DOHH2 (cell line): ENCODE data around the gene LAIR2.
A peak's percentile ranks its signal among the peaks of the same experiment; 100 is the strongest.

Source experiments
- H3F3A ChIP-seq: fragments of 200-600 bp; sonication (generic), shearing (Covaris generic); 2 replicates; pipeline ENCODE4 v1.6.0; 2016; ENCODE audit warnings: antibody characterized with exemption, mild to moderate bottlenecking; ENCODE audit not compliant: control insufficient read depth, insufficient read depth
- H3K27ac ChIP-seq: fragments of 200-600 bp; sonication (generic); 2 replicates; pipeline ENCODE4 v1.5.1; 2014; ENCODE audit warnings: low read depth, mild to moderate bottlenecking, low read length, moderate library complexity
- H3K27me3 ChIP-seq: fragments of 200-600 bp; sonication (generic); 2 replicates; pipeline ENCODE4 v1.6.1; 2014; ENCODE audit warnings: mild to moderate bottlenecking, low read length, mixed read lengths; ENCODE audit not compliant: control insufficient read depth
- H3K36me3 ChIP-seq: fragments of 200-600 bp; sonication (generic); 2 replicates; pipeline ENCODE4 v1.6.1; 2014; ENCODE audit warnings: mild to moderate bottlenecking, low read length, moderate library complexity, mixed read lengths; ENCODE audit not compliant: control insufficient read depth
- H3K4me1 ChIP-seq: fragments of 200-600 bp; sonication (generic); 2 replicates; pipeline ENCODE4 v1.6.1; 2014; ENCODE audit warnings: mild to moderate bottlenecking, low read length, mixed read lengths; ENCODE audit not compliant: control insufficient read depth
- H3K4me2 ChIP-seq: fragments of 200-600 bp; sonication (generic); 2 replicates; pipeline ENCODE4 v1.6.0; 2014; ENCODE audit warnings: mild to moderate bottlenecking, low read length, moderate library complexity
- H3K4me3 ChIP-seq: fragments of 200-600 bp; sonication (generic); 2 replicates; pipeline ENCODE4 v1.5.1; 2014; ENCODE audit warnings: mild to moderate bottlenecking, low read length, mixed read lengths
- H3K79me2 ChIP-seq: fragments of 200-600 bp; sonication (generic); 2 replicates; pipeline ENCODE4 v1.6.1; 2014; ENCODE audit warnings: mild to moderate bottlenecking, low read length, mixed read lengths; ENCODE audit not compliant: control insufficient read depth
- H3K9me2 ChIP-seq: fragments of 200-600 bp; sonication (generic); replicated peaks from 2 replicates; pipeline ENCODE4 v1.6.1; 2014; ENCODE audit warnings: mild to moderate bottlenecking, low read length, mixed read lengths; ENCODE audit not compliant: control insufficient read depth
- H3K9me3 ChIP-seq: fragments of 200-600 bp; sonication (generic); 2 replicates; pipeline ENCODE4 v1.6.1; 2014; ENCODE audit warnings: antibody characterized with exemption, low read length, mixed read lengths; ENCODE audit not compliant: control insufficient read depth, insufficient read depth
- H4K20me1 ChIP-seq: fragments of 200-600 bp; sonication (generic); 2 replicates; pipeline ENCODE4 v1.6.0; 2014; ENCODE audit warnings: low read depth, mild to moderate bottlenecking, antibody characterized with exemption, low read length, moderate library complexity; ENCODE audit not compliant: control insufficient read depth, insufficient read depth
- EZH2phosphoT487 ChIP-seq: fragments of 200-600 bp; sonication (generic); IDR thresholded peaks from 2 replicates; pipeline ENCODE4 v1.6.1; 2017; ENCODE audit warnings: borderline replicate concordance, mild to moderate bottlenecking, antibody characterized with exemption, low read length, moderate library complexity, mixed read lengths
- TF ChIP-seq, protein P1 (sequence below): fragments of 200-600 bp; sonication (generic); IDR thresholded peaks from one replicate; pipeline ENCODE4 v1.5.1; 2014; ENCODE audit warnings: antibody characterized with exemption, mild to moderate bottlenecking, low read depth, low read length; ENCODE audit not compliant: poor library complexity, severe bottlenecking

LAIR2 gene

DNA sequence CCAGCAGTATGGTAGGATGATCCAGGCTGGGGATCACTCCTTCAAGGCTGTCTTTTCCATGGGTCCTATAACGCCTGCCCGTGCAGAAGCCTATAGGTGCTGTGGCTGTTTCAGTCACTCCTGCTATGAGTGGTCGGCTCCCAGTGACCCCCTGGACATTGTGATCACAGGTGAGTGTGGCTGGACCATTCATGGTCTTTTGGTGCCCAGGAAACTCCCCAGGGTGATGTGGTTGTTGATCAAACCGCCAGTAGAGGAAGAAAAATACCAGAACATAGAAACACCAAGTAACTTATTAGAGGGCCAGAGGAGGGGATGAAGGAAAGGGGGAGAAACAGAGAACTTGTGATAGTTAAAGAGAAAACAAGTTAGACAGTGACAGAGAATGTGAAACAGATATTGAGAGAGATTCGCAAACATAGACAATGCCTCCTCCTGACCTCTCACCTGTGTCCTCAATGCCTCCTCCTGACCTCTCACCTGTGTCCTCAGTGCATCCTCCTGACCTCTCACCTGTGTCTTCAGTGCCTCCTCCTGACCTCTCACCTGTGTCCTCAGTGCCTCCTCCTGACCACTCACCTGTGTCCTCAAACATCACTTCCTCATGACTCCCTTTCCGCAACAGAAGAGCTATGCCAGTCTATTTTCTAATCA is 19.4 kb downstream of the LAIR2 start:
- no peak overlapping the region for H3K27ac ChIP-seq
- H3K4me1 ChIP-seq, result peaks cover 38% of the 10 kb centered on the region
- TF ChIP-seq EZH2phosphoT487, result no peak
- no peaks in the 10 kb centered on the region for H3K36me3 ChIP-seq
- peaks cover 58% of the 10 kb centered on the region for H3K27me3 ChIP-seq
- H3K79me2 ChIP-seq, result no peaks in the 10 kb centered on the region
- peaks cover 7% of the 10 kb centered on the region; the same call in 1 of the 2 replicates for H4K20me1 ChIP-seq
- H3K9me3 ChIP-seq, result no peaks in the 10 kb centered on the region
- H3K4me3 ChIP-seq, result no peak overlapping the region; the same call in 1 of the 2 replicates
- H3F3A ChIP-seq, result peaks cover 4% of the 10 kb centered on the region; the same call in 1 of the 2 replicates
- peak overlapping the region; percentile 67; the same call in 1 of the 2 replicates for H3K4me2 ChIP-seq
- H3K9me2 ChIP-seq, result no peaks in the 10 kb centered on the region

DNA sequence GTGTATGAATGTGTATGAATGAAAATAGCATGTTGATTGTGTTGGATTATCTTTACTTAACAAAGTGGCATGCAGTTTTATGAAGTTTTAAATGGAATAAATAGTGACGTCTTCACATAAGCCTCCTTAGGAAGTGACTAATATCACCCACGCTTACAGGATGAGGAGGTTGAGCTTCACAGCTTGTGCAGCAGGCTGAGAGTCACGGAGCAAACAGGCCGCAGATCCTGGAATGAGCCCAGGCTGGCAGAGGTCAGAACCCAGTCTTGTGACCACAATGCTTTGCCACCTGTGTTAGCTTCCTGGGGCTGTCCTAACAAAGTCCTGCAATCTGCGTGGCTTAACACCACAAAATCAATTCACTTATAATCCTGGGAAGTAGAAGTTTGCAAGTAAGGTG is 20.8 kb downstream of the LAIR2 start:
- H4K20me1 ChIP-seq, result peaks cover 7% of the 10 kb centered on the region; the same call in 1 of the 2 replicates
- H3K9me3 ChIP-seq, result no peaks in the 10 kb centered on the region
- H3K36me3 ChIP-seq, result no peaks in the 10 kb centered on the region
- peaks cover 55% of the 10 kb centered on the region for H3K27me3 ChIP-seq
- peaks cover 34% of the 10 kb centered on the region for H3K4me1 ChIP-seq
- no peak overlapping the region for H3K4me3 ChIP-seq
- H3K9me2 ChIP-seq, result no peaks in the 10 kb centered on the region
- H3F3A ChIP-seq, result peaks cover 4% of the 10 kb centered on the region; the same call in 1 of the 2 replicates
- no peak overlapping the region for H3K27ac ChIP-seq
- H3K4me2 ChIP-seq, result no peak overlapping the region
- H3K79me2 ChIP-seq, result no peaks in the 10 kb centered on the region
- TF ChIP-seq, protein P1, sequence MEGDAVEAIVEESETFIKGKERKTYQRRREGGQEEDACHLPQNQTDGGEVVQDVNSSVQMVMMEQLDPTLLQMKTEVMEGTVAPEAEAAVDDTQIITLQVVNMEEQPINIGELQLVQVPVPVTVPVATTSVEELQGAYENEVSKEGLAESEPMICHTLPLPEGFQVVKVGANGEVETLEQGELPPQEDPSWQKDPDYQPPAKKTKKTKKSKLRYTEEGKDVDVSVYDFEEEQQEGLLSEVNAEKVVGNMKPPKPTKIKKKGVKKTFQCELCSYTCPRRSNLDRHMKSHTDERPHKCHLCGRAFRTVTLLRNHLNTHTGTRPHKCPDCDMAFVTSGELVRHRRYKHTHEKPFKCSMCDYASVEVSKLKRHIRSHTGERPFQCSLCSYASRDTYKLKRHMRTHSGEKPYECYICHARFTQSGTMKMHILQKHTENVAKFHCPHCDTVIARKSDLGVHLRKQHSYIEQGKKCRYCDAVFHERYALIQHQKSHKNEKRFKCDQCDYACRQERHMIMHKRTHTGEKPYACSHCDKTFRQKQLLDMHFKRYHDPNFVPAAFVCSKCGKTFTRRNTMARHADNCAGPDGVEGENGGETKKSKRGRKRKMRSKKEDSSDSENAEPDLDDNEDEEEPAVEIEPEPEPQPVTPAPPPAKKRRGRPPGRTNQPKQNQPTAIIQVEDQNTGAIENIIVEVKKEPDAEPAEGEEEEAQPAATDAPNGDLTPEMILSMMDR, result no peak
- TF ChIP-seq EZH2phosphoT487, result no peak

DNA sequence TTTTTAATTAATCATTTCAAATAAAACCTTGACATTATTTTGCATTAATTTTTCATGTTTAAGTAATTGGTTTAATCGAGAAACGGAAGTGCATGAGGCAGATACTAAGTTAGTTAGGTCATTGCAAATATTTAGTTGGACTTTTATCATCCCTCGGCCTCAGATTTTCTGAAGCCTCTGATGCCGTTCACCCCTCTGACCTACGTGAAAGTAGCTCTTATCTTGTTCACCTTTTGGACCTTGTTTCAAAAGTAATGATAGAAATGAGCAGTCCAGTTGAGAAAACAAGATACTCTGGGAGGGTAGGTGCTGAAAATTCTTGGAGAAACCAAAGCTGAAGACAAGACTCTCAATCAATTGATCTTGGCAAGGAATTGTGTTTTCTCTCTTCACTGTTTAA is 23.0 kb downstream of the LAIR2 start:
- Histone ChIP-seq H3K27ac (no peak overlapping the region), H3F3A (no peaks in the 10 kb centered on the region), H4K20me1 (peaks cover 7% of the 10 kb centered on the region; the same call in 1 of the 2 replicates), H3K9me3 (no peaks in the 10 kb centered on the region), H3K4me3 (no peak overlapping the region), H3K79me2 (no peaks in the 10 kb centered on the region), H3K9me2 (no peaks in the 10 kb centered on the region), H3K36me3 (no peaks in the 10 kb centered on the region), H3K4me2 (no peak overlapping the region), H3K4me1 (peaks cover 24% of the 10 kb centered on the region), H3K27me3 (peaks cover 51% of the 10 kb centered on the region)
- no peak for TF ChIP-seq EZH2phosphoT487
- TF ChIP-seq, protein P1, result no peak

DNA sequence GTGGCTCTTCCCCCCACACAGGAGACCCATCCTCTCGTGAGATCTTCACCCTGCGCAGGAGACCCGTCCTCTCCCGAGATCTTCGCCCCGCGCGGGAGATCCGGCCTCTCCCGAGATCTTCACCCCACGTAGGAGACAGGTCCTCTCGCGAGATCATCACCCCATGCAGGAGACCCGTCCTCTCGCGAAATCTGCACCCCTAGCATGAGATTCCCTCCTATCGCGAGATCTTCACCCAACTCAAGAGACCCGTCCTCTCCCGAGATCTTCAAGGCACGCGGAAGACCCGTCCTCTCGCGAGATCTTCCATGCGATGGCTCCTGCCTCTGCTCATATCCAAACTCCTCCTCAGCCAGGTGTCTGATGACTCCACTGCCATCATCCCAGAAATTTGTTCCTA is 24.3 kb downstream of the LAIR2 start:
- no peaks in the 10 kb centered on the region for H3K9me2 ChIP-seq
- H3K4me3 ChIP-seq, result no peak overlapping the region
- H3F3A ChIP-seq, result no peaks in the 10 kb centered on the region
- H3K27ac ChIP-seq, result no peak overlapping the region
- no peak overlapping the region for H3K4me2 ChIP-seq
- peaks cover under 1% of the 10 kb centered on the region; the same call in 1 of the 2 replicates for H4K20me1 ChIP-seq
- H3K9me3 ChIP-seq, result no peaks in the 10 kb centered on the region
- H3K79me2 ChIP-seq, result no peaks in the 10 kb centered on the region
- no peaks in the 10 kb centered on the region for H3K36me3 ChIP-seq
- TF ChIP-seq, protein P1, result no peak
- TF ChIP-seq EZH2phosphoT487, result no peak
- H3K4me1 ChIP-seq, result peaks cover 12% of the 10 kb centered on the region
- peaks cover 49% of the 10 kb centered on the region for H3K27me3 ChIP-seq
